SU-DHL-6 (cell line): Measurements from ENCODE around the gene CTCF.

Experiments used
- H2AFZ ChIP-seq: fragments of 200-600 bp; sonication (generic); 2 replicates; pipeline ENCODE4 v1.6.1; 2014; ENCODE audit warnings: low read depth, mild to moderate bottlenecking, moderate library complexity, mixed read lengths, antibody characterized with exemption, low read length; ENCODE audit not compliant: severe bottlenecking
- H3F3A ChIP-seq: fragments of 200-600 bp; shearing (Covaris generic); 2 replicates; pipeline ENCODE4 v1.6.0; 2016; ENCODE audit warnings: antibody characterized with exemption, mild to moderate bottlenecking; ENCODE audit not compliant: insufficient read depth
- H3K27ac ChIP-seq: fragments of 200-600 bp; sonication (generic); 2 replicates; pipeline ENCODE4 v1.5.1; 2016; ENCODE audit warnings: low read depth, mild to moderate bottlenecking, low read length, moderate library complexity, mixed read lengths
- H3K27me3 ChIP-seq: fragments of 200-600 bp; sonication (generic), shearing (Covaris generic); 2 replicates; pipeline ENCODE4 v1.6.0; 2014; ENCODE audit warnings: mild to moderate bottlenecking, low read length
- H3K36me3 ChIP-seq: fragments of 200-600 bp; sonication (generic); 2 replicates; pipeline ENCODE4 v1.6.1; 2014; ENCODE audit warnings: mild to moderate bottlenecking, low read length, mixed read lengths
- H3K4me2 ChIP-seq: fragments of 300-600, 200-600 bp; shearing (Covaris generic), sonication (generic); 2 replicates; pipeline ENCODE4 v1.6.0; 2014; ENCODE audit warnings: low read length, low read depth, mild to moderate bottlenecking; ENCODE audit not compliant: poor library complexity, severe bottlenecking
- H3K4me3 ChIP-seq: fragments of 200-600 bp; sonication (generic); 2 replicates; pipeline ENCODE4 v1.5.1; 2014; ENCODE audit warnings: antibody characterized with exemption, low read length, mild to moderate bottlenecking, mixed read lengths; ENCODE audit not compliant: insufficient read depth, poor library complexity, severe bottlenecking
- H3K79me2 ChIP-seq: fragments of 200-600 bp; sonication (generic); 2 replicates; pipeline ENCODE4 v1.6.1; 2014; ENCODE audit warnings: mild to moderate bottlenecking, low read length, moderate library complexity; ENCODE audit not compliant: insufficient read depth
- H3K9ac ChIP-seq: fragments of 200-600 bp; sonication (generic); 2 replicates; pipeline ENCODE4 v1.7.0; 2014; ENCODE audit warnings: mild to moderate bottlenecking, low read length
- H3K9me2 ChIP-seq: fragments of 200-600 bp; sonication (generic); replicated peaks from 2 replicates; pipeline ENCODE4 v1.6.1; 2014; ENCODE audit warnings: low read length; ENCODE audit not compliant: insufficient read depth
- H3K9me3 ChIP-seq: fragments of 200-600 bp; sonication (generic); 2 replicates; pipeline ENCODE4 v1.6.1; 2014; ENCODE audit warnings: low read length, mixed read lengths; ENCODE audit not compliant: insufficient read depth
- H4K20me1 ChIP-seq: fragments of 200-600 bp; sonication (generic); 2 replicates; pipeline ENCODE4 v1.6.1; 2014; ENCODE audit warnings: low read depth, mild to moderate bottlenecking, antibody characterized with exemption, low read length, moderate library complexity, mixed read lengths
- CTCF ChIP-seq: fragments of 200-600 bp; sonication (generic); IDR thresholded peaks from one replicate; pipeline ENCODE4 v1.5.1; 2017; ENCODE audit warnings: antibody characterized with exemption, mild to moderate bottlenecking, low read length, moderate library complexity; ENCODE audit not compliant: insufficient read depth, poor library complexity, severe bottlenecking
- EZH2phosphoT487 ChIP-seq: fragments of 200-600 bp; sonication (generic), shearing (Covaris generic); conservative IDR thresholded peaks from 2 replicates; pipeline ENCODE4 v1.6.1; 2018; ENCODE audit warnings: mild to moderate bottlenecking, antibody characterized with exemption, low read length, moderate library complexity, mixed read lengths

CTCF gene

DNA sequence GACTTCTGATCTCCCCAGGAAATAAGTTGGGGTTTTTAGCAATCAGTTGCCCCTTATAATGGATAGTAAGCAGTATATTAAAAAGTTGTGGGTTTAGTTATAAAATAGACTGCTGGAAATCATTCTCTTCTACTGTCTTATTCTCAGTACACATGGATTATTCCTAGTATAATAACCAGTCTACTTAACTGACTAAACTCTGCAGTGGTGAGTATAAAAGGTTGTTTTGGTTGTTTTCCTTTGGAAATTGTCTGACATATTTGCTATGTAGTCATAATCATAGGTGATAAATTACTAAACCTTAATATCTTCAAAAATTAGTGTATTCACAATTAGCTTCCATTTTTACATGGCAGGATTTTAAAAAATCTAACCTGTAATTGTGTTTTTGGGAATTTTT is 31.4 kb downstream of the CTCF start:
- Histone ChIP-seq H3K36me3 (no peaks in the 10 kb centered on the region), H3K4me3 (no peak overlapping the region), H3K27ac (no peak overlapping the region), H3K9me3 (no peaks in the 10 kb centered on the region), H3K4me2 (no peak overlapping the region), H3F3A (no peaks in the 10 kb centered on the region; the same call in 1 of the 2 replicates), H3K9me2 (no peaks in the 10 kb centered on the region), H4K20me1 (peaks cover 3% of the 10 kb centered on the region; the same call in 1 of the 2 replicates), H3K79me2 (peaks cover 79% of the 10 kb centered on the region), H3K27me3 (no peaks in the 10 kb centered on the region), H2AFZ (no peak overlapping the region), H3K9ac (no peak overlapping the region)
- TF ChIP-seq CTCF, result no peak
- TF ChIP-seq EZH2phosphoT487, result no peak

- Histone ChIP-seq H3K27ac (no peak overlapping the region), H3K9me3 (no peaks in the 10 kb centered on the region), H4K20me1 (peaks cover 3% of the 10 kb centered on the region; the same call in 1 of the 2 replicates), H3K9ac (no peak overlapping the region), H3K4me3 (no peak overlapping the region), H2AFZ (no peak overlapping the region), H3K9me2 (no peaks in the 10 kb centered on the region), H3K27me3 (no peaks in the 10 kb centered on the region), H3K4me2 (no peak overlapping the region), H3K79me2 (peaks cover 82% of the 10 kb centered on the region), H3F3A (no peaks in the 10 kb centered on the region; the same call in 1 of the 2 replicates), H3K36me3 (no peaks in the 10 kb centered on the region)
- TF ChIP-seq EZH2phosphoT487, result no peak
- no peak for TF ChIP-seq CTCF
These were observed 32.1 kb downstream of the CTCF start for GRCh38 chr16:67594256-67594915.

GRCh38 chr16:67594956-67595355 is 32.6 kb downstream of the CTCF start:
- Histone ChIP-seq H3F3A (no peaks in the 10 kb centered on the region; the same call in 1 of the 2 replicates), H3K9me2 (no peaks in the 10 kb centered on the region), H3K27ac (no peak overlapping the region), H2AFZ (no peak overlapping the region), H3K9me3 (no peaks in the 10 kb centered on the region), H4K20me1 (peaks cover 3% of the 10 kb centered on the region; the same call in 1 of the 2 replicates), H3K4me2 (no peak overlapping the region), H3K4me3 (no peak overlapping the region), H3K36me3 (no peaks in the 10 kb centered on the region), H3K27me3 (no peaks in the 10 kb centered on the region), H3K79me2 (peaks cover 88% of the 10 kb centered on the region), H3K9ac (no peak overlapping the region)
- no peak for TF ChIP-seq CTCF
- TF ChIP-seq EZH2phosphoT487, result no peak
